Measurements from ENCODE around the gene ZNF334. TPM values are rescaled to one million over a fixed set of nuclear protein-coding genes. Genes with fewer than 3 reads are reported as not detected.

Gene ZNF334
- total RNA-seq, 1 donor = 5.8 TPM

DNA sequence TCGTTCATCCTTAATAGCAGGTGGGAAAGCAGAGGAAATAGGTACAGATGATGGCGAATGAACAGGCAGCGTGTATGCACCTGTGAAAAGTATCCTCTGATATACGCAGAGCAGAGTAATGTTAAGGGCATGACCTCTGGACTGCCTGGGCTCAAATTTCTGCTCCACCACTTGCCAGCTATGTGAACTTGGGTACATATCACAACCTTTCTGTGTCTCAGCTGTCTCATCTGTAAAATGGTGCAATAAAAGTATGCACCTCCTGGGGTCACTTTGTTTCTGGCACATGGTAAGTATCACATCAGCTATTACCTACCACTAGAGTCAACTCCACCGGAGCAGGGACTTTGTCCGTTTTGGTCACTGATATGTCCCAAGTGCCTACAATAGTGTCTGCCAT lies 34.6 kb upstream of the ZNF334 start:
- Histone ChIP-seq H2AFZ (ENCODE audit: low read length) (no peak overlapping the region), H3K36me3 (ENCODE audit: insufficient read depth, low read length) (no peaks in the 10 kb centered on the region), H3K27me3 (ENCODE audit: insufficient read depth, low read length) (peaks cover 4% of the 10 kb centered on the region), H3K4me1 (ENCODE audit: insufficient read depth, low read length) (peaks cover 3% of the 10 kb centered on the region), H3K27ac (ENCODE audit: low read depth, low read length) (no peak overlapping the region), H3K4me2 (ENCODE audit: insufficient read depth, low read length) (no peak overlapping the region), H4K20me1 (ENCODE audit: insufficient read depth, low read length) (no peaks in the 10 kb centered on the region), H3K9me3 (ENCODE audit: low read depth, low read length) (no peaks in the 10 kb centered on the region), H3K79me2 (ENCODE audit: insufficient read depth, low read length) (no peaks in the 10 kb centered on the region), H3K4me3 (ENCODE audit: insufficient read depth, low read length) (no peak overlapping the region)
- TF ChIP-seq, protein P1, sequence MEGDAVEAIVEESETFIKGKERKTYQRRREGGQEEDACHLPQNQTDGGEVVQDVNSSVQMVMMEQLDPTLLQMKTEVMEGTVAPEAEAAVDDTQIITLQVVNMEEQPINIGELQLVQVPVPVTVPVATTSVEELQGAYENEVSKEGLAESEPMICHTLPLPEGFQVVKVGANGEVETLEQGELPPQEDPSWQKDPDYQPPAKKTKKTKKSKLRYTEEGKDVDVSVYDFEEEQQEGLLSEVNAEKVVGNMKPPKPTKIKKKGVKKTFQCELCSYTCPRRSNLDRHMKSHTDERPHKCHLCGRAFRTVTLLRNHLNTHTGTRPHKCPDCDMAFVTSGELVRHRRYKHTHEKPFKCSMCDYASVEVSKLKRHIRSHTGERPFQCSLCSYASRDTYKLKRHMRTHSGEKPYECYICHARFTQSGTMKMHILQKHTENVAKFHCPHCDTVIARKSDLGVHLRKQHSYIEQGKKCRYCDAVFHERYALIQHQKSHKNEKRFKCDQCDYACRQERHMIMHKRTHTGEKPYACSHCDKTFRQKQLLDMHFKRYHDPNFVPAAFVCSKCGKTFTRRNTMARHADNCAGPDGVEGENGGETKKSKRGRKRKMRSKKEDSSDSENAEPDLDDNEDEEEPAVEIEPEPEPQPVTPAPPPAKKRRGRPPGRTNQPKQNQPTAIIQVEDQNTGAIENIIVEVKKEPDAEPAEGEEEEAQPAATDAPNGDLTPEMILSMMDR (IDR thresholded peaks at IDR 0.05; ENCODE audit: extremely low read depth, low read depth, low read length) = no peak
- no peak for DNase-seq (ENCODE audit: insufficient read length, low spot score, missing footprints)

- no peak overlapping the region for H2AFZ ChIP-seq (ENCODE audit: low read length)
- TF ChIP-seq, protein P1 (IDR thresholded peaks at IDR 0.05; ENCODE audit: extremely low read depth, low read depth, low read length) = no peak
- no peak for DNase-seq (ENCODE audit: insufficient read length, low spot score, missing footprints)
Measured at GRCh38 chr20:46546936-46547335, 33.6 kb upstream of the ZNF334 start.

DNA sequence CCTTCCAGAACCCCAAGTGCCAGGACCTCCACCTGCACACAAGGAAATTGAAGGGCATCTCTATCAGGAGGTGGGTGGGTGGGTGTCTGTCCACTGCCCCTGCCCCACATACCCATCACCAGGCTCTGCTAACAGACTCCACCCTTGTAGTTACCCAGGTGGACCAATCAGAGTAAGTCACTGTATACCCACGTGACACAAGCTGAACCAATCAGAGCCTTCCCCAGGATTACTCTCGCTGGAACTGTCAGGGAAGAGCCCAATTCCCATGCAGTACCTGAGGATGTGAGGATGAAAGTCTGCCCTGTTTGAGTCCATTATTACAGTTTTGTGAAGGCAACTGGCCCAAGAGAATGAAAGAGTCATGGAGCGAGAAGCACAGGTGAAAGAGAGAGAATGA lies 32.9 kb upstream of the ZNF334 start:
- no peaks in the 10 kb centered on the region for H3K36me3 ChIP-seq (ENCODE audit: insufficient read depth, low read length)

More at GRCh38 chr20:46546936-46547335, 33.6 kb upstream of the ZNF334 start:
- H3K4me1 ChIP-seq (ENCODE audit: insufficient read depth, low read length) = peaks cover 3% of the 10 kb centered on the region
- no peak overlapping the region for H3K27ac ChIP-seq (ENCODE audit: low read depth, low read length)
- H3K79me2 ChIP-seq (ENCODE audit: insufficient read depth, low read length) = no peaks in the 10 kb centered on the region
- no peaks in the 10 kb centered on the region for H3K36me3 ChIP-seq (ENCODE audit: insufficient read depth, low read length)
- no peak overlapping the region for H3K4me2 ChIP-seq (ENCODE audit: insufficient read depth, low read length)
- no peaks in the 10 kb centered on the region for H4K20me1 ChIP-seq (ENCODE audit: insufficient read depth, low read length)
- H3K9me3 ChIP-seq (ENCODE audit: low read depth, low read length) = no peaks in the 10 kb centered on the region
- H3K27me3 ChIP-seq (ENCODE audit: insufficient read depth, low read length) = peaks cover 4% of the 10 kb centered on the region
- H3K4me3 ChIP-seq (ENCODE audit: insufficient read depth, low read length) = no peak overlapping the region

GRCh38 chr20:46545827-46546138 lies 32.4 kb upstream of the ZNF334 start:
- Histone ChIP-seq H3K27ac (ENCODE audit: low read depth, low read length) (no peak overlapping the region), H3K79me2 (ENCODE audit: insufficient read depth, low read length) (no peaks in the 10 kb centered on the region), H4K20me1 (ENCODE audit: insufficient read depth, low read length) (no peaks in the 10 kb centered on the region), H3K9me3 (ENCODE audit: low read depth, low read length) (no peaks in the 10 kb centered on the region), H3K4me3 (ENCODE audit: insufficient read depth, low read length) (no peak overlapping the region), H3K4me2 (ENCODE audit: insufficient read depth, low read length) (no peak overlapping the region), H2AFZ (ENCODE audit: low read length) (no peak overlapping the region), H3K36me3 (ENCODE audit: insufficient read depth, low read length) (no peaks in the 10 kb centered on the region), H3K27me3 (ENCODE audit: insufficient read depth, low read length) (peaks cover 4% of the 10 kb centered on the region), H3K4me1 (ENCODE audit: insufficient read depth, low read length) (peaks cover 3% of the 10 kb centered on the region)
- TF ChIP-seq, protein P1 (IDR thresholded peaks at IDR 0.05; ENCODE audit: extremely low read depth, low read depth, low read length) = no peak
- DNase-seq (ENCODE audit: insufficient read length, low spot score, missing footprints) = no peak

More for the DNA sequence above, 32.9 kb upstream of the ZNF334 start:
- H2AFZ ChIP-seq (ENCODE audit: low read length) = no peak overlapping the region
- no peaks in the 10 kb centered on the region for H3K79me2 ChIP-seq (ENCODE audit: insufficient read depth, low read length)
- H3K27me3 ChIP-seq (ENCODE audit: insufficient read depth, low read length) = peaks cover 4% of the 10 kb centered on the region
- no peak overlapping the region for H3K4me2 ChIP-seq (ENCODE audit: insufficient read depth, low read length)
- no peak overlapping the region for H3K4me3 ChIP-seq (ENCODE audit: insufficient read depth, low read length)
- no peak overlapping the region for H3K27ac ChIP-seq (ENCODE audit: low read depth, low read length)
- no peaks in the 10 kb centered on the region for H4K20me1 ChIP-seq (ENCODE audit: insufficient read depth, low read length)
- no peak for DNase-seq (ENCODE audit: insufficient read length, low spot score, missing footprints)
- peaks cover 3% of the 10 kb centered on the region for H3K4me1 ChIP-seq (ENCODE audit: insufficient read depth, low read length)
- TF ChIP-seq, protein P1 (IDR thresholded peaks at IDR 0.05; ENCODE audit: extremely low read depth, low read depth, low read length) = no peak
- H3K9me3 ChIP-seq (ENCODE audit: low read depth, low read length) = no peaks in the 10 kb centered on the region
